ENCODE results near the gene CPEB1.

CPEB1 gene

GRCh38 chr15:82647045-82647834, at the start of gene CPEB1:
Gene CPEB1 (minus strand): TSS chr15:82647363. CDS start chr15:82628459, 18,904 bp downstream.
- peak; percentile 18; the same call in 1 of the 2 replicates for TF ChIP-seq CTCF (conservative IDR thresholded peaks at IDR 0.05; ENCODE audit: low read depth)
- H3K27ac ChIP-seq = no peak within 1 kb of the TSS
- ChIA-PET CTCF (interaction anchor here (0.6 kb wide), 1 partner anchor 811 kb away, joined by 3 read pairs; no protein-coding TSS in a partner anchor), POLR2A (ENCODE audit: low non-redundant PET) (interaction anchor here (0.5 kb wide), 1 partner anchor 107 kb away, joined by 3 read pairs; no protein-coding TSS in a partner anchor)
- peak; percentile 46 for DNase-seq (ENCODE audit: low spot score)

- POLR2A ChIA-PET (ENCODE audit: low non-redundant PET) = no interaction called here
- no peak for DNase-seq (ENCODE audit: low spot score)
- CTCF ChIA-PET = interaction anchor here (0.6 kb wide), 1 partner anchor 456 kb away, joined by 3 read pairs; no protein-coding TSS in a partner anchor
- H3K27ac ChIP-seq = no peak overlapping the region
- TF ChIP-seq CTCF (conservative IDR thresholded peaks at IDR 0.05; ENCODE audit: low read depth) = no peak
Observed at GRCh38 chr15:82692171-82692570, 45.0 kb upstream of the CPEB1 start.

GRCh38 chr15:82689147-82689546, 42.0 kb upstream of the CPEB1 start:
- TF ChIP-seq CTCF (conservative IDR thresholded peaks at IDR 0.05; ENCODE audit: low read depth) = no peak
- H3K27ac ChIP-seq = no peak overlapping the region
- no peak for DNase-seq (ENCODE audit: low spot score)
- ChIA-PET POLR2A (ENCODE audit: low non-redundant PET) (no interaction called here), CTCF (interaction anchor here (0.6 kb wide), 1 partner anchor 225 kb away, joined by 5 read pairs; no protein-coding TSS in a partner anchor)

- H3K27ac ChIP-seq = no peak overlapping the region
- no peak for DNase-seq (ENCODE audit: low spot score)
- ChIA-PET POLR2A (ENCODE audit: low non-redundant PET) (no interaction called here), CTCF (no interaction called here)
- TF ChIP-seq CTCF (conservative IDR thresholded peaks at IDR 0.05; ENCODE audit: low read depth) = no peak
Observed at GRCh38 chr15:82688691-82689090, 41.5 kb upstream of the CPEB1 start.

- DNase-seq (ENCODE audit: low spot score) = no peak
- no peak for TF ChIP-seq CTCF (conservative IDR thresholded peaks at IDR 0.05; ENCODE audit: low read depth)
- ChIA-PET POLR2A (ENCODE audit: low non-redundant PET) (interaction anchor here (0.9 kb wide), 1 partner anchor 15 kb away, joined by 4 read pairs; no protein-coding TSS in a partner anchor), CTCF (interaction anchor here (0.5 kb wide), 1 partner anchor 129 kb away, joined by 3 read pairs; no protein-coding TSS in a partner anchor)
- no peak overlapping the region for H3K27ac ChIP-seq
Observed at GRCh38 chr15:82681371-82681770, 34.2 kb upstream of the CPEB1 start.

GRCh38 chr15:82680200-82681102, 33.3 kb upstream of the CPEB1 start:
- ChIA-PET POLR2A (ENCODE audit: low non-redundant PET) (interaction anchor here (0.9 kb wide), 1 partner anchor 16 kb away, joined by 4 read pairs; no protein-coding TSS in a partner anchor), CTCF (interaction anchor here (0.6 kb wide), 1 partner anchor 136 kb away, joined by 3 read pairs; no protein-coding TSS in a partner anchor)
- TF ChIP-seq CTCF (conservative IDR thresholded peaks at IDR 0.05; ENCODE audit: low read depth) = peak; percentile 35; the same call in 1 of the 2 replicates
- peak; percentile 88 for DNase-seq (ENCODE audit: low spot score)
- no peak overlapping the region for H3K27ac ChIP-seq

All from RWPE1 (cell line).